Trophoblast cell (in vitro differentiated cells and primary cell): ENCODE measurements around the gene IZUMO4.

Source experiments
- DNase-seq, 2 donors: peaks; one replicate each; pipeline ENCODE4 v3.0.0-alpha.2; 2016
- H2AFZ ChIP-seq: 2 replicates; pipeline ENCODE4 v1.6.1; 2013; ENCODE audit warnings: low read length, moderate library complexity, mild to moderate bottlenecking; ENCODE audit not compliant: insufficient read depth, poor library complexity
- H2AK5ac ChIP-seq: 2 replicates; pipeline ENCODE4 v1.6.1; 2013; ENCODE audit warnings: mild to moderate bottlenecking, low read length
- H2BK120ac ChIP-seq: 2 replicates; pipeline ENCODE4 v1.6.1; 2013; ENCODE audit warnings: low read length, mild to moderate bottlenecking, moderate library complexity; ENCODE audit not compliant: insufficient read depth, poor library complexity
- H2BK12ac ChIP-seq: 2 replicates; pipeline ENCODE4 v1.6.1; 2013; ENCODE audit warnings: mild to moderate bottlenecking, low read length, moderate library complexity
- H2BK5ac ChIP-seq: 2 replicates; pipeline ENCODE4 v1.6.1; 2013; ENCODE audit warnings: low read length, low read depth, moderate library complexity, mild to moderate bottlenecking; ENCODE audit not compliant: poor library complexity
- H3K14ac ChIP-seq: 2 replicates; pipeline ENCODE4 v1.6.1; 2013; ENCODE audit warnings: mild to moderate bottlenecking, low read length
- H3K18ac ChIP-seq: 2 replicates; pipeline ENCODE4 v1.6.1; 2013; ENCODE audit warnings: mild to moderate bottlenecking, low read length
- H3K23ac ChIP-seq: 2 replicates; pipeline ENCODE4 v1.6.1; 2013; ENCODE audit warnings: low read length
- H3K27ac ChIP-seq: 2 replicates; pipeline ENCODE4 v1.5.1; 2013; ENCODE audit warnings: low read depth, mild to moderate bottlenecking, inconsistent platforms, low read length, moderate library complexity
- H3K27me3 ChIP-seq: 2 replicates; pipeline ENCODE4 v1.6.1; 2013; ENCODE audit warnings: inconsistent platforms, mild to moderate bottlenecking, low read length, moderate library complexity; ENCODE audit not compliant: insufficient read depth
- H3K36me3 ChIP-seq, 2 experiments: 1 replicate in 1 of 2; 2 replicates in 1 of 2; pipeline ENCODE4 v1.6.1; 2013; ENCODE audit warnings: low read length in 2 of 2, mild to moderate bottlenecking in 2 of 2, moderate library complexity in 1 of 2; ENCODE audit not compliant: insufficient read depth in 2 of 2, control insufficient read depth in 1 of 2
- H3K4ac ChIP-seq: 2 replicates; pipeline ENCODE4 v1.6.1; 2013; ENCODE audit warnings: low read depth, mild to moderate bottlenecking, low read length, moderate library complexity
- H3K4me1 ChIP-seq, 2 experiments: 1 replicate in 1 of 2; 2 replicates in 1 of 2; pipeline ENCODE4 v1.6.1; 2013; ENCODE audit warnings: low read length in 2 of 2, mild to moderate bottlenecking in 2 of 2, moderate library complexity in 1 of 2; ENCODE audit not compliant: insufficient read depth in 2 of 2, control insufficient read depth in 1 of 2
- H3K4me2 ChIP-seq: 2 replicates; pipeline ENCODE4 v1.6.1; 2013; ENCODE audit warnings: inconsistent platforms, mild to moderate bottlenecking, low read length, moderate library complexity
- H3K4me3 ChIP-seq: 2 replicates; pipeline ENCODE4 v1.5.1; 2013; ENCODE audit warnings: mild to moderate bottlenecking, low read depth, low read length, inconsistent platforms
- H3K79me1 ChIP-seq: one replicate; pipeline ENCODE4 v1.6.1; 2013; ENCODE audit warnings: low read length
- H3K79me2 ChIP-seq: 2 replicates; pipeline ENCODE4 v1.6.1; 2013; ENCODE audit warnings: low read length, mild to moderate bottlenecking; ENCODE audit not compliant: control insufficient read depth, insufficient read depth, poor library complexity
- H3K9ac ChIP-seq: 2 replicates; pipeline ENCODE4 v1.6.1; 2013; ENCODE audit warnings: mild to moderate bottlenecking, low read length
- H3K9me3 ChIP-seq: 2 replicates; pipeline ENCODE4 v1.6.1; 2013; ENCODE audit warnings: low read depth, mild to moderate bottlenecking, control low read depth, inconsistent platforms, low read length; ENCODE audit not compliant: insufficient read depth
- H4K12ac ChIP-seq: 2 replicates; pipeline ENCODE4 v1.6.1; 2013; ENCODE audit warnings: low read depth, mild to moderate bottlenecking, low read length, moderate library complexity
- H4K8ac ChIP-seq: 2 replicates; pipeline ENCODE4 v1.6.1; 2013; ENCODE audit warnings: low read depth, mild to moderate bottlenecking, low read length, moderate library complexity
- H4K91ac ChIP-seq: one replicate; pipeline ENCODE4 v1.6.1; 2013; ENCODE audit warnings: low read depth, mild to moderate bottlenecking, low read length, moderate library complexity
- WGBS: extraction: QIAGEN DNeasy Blood & Tissue Kit; methylation state at CpG from one replicate; pipeline ENCODE4 v1.1.7; 2013; ENCODE audit warnings: missing lambda C conversion rate; ENCODE audit not compliant: insufficient read length, insufficient coverage; ENCODE audit errors: extremely low coverage; 5-methylcytosine and 5-hydroxymethylcytosine counted together

Gene IZUMO4

DNA sequence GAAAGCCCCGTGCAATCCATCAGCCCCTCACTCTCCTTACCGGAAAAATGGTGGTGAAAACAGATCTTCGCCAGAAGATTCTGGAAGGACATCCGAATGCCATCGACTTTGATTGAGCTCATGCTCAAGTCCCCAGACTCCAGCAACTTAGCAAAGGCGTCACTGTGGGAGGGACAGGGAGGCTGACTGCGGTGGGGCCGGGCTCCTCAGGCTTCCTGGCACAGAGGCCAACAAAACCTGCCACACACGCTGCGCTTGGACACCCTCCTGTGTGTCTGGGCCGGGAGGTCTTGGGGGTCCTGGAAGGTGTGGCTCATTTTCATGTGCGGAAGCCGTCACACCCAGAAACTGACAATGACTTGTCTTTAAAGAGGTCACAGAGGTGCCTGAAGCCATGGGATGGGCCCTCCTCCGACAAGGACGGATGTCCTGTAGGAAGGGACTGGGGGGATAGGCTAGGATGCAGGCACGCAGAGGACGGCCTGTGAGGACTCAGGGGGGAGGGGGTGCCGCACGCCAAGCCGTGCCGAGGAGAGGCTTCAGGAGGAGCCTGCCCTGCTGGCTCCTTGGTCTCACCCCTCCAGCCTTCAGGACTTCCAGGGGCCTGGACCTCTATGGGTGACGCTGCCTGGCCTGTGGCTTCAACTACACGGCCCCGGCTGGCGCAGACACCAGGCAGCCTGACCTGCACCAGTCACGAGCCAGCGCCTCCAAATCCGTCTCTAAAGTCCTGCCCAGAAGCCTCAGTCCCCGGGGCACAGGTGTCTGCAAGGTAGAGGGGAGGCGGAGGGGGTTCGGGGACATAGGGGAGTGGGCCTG, 12.5 kb downstream of the IZUMO4 start:
- no peak overlapping the region for H2AFZ ChIP-seq
- H3K23ac ChIP-seq, result no peak overlapping the region
- no peaks in the 10 kb centered on the region for H3K79me1 ChIP-seq
- H3K9me3 ChIP-seq, result peaks cover 8% of the 10 kb centered on the region
- H2BK12ac ChIP-seq, result no peak overlapping the region
- peaks cover 90 to 94% of the 10 kb centered on the region in 2 experiments for H3K36me3 ChIP-seq
- DNase-seq, result no peak
- no peak overlapping the region for H3K18ac ChIP-seq
- H2BK120ac ChIP-seq, result no peak overlapping the region
- H4K12ac ChIP-seq, result no peak overlapping the region
- H3K27me3 ChIP-seq, result no peaks in the 10 kb centered on the region
- H3K4ac ChIP-seq, result no peak overlapping the region
- no peak overlapping the region for H4K8ac ChIP-seq
- no peak overlapping the region for H3K9ac ChIP-seq
- no peak overlapping the region for H3K14ac ChIP-seq
- H3K79me2 ChIP-seq, result no peaks in the 10 kb centered on the region
- no peak overlapping the region for H4K91ac ChIP-seq
- no peak overlapping the region for H3K27ac ChIP-seq
- H2AK5ac ChIP-seq, result no peak overlapping the region
- H2BK5ac ChIP-seq, result no peak overlapping the region
- no peak overlapping the region for H3K4me3 ChIP-seq
- no peak overlapping the region for H3K4me2 ChIP-seq
- no peaks in the 10 kb centered on the region for H3K4me1 ChIP-seq
- WGBS, result no CpG with 5 or more reads among the region's 31 CpGs

DNA sequence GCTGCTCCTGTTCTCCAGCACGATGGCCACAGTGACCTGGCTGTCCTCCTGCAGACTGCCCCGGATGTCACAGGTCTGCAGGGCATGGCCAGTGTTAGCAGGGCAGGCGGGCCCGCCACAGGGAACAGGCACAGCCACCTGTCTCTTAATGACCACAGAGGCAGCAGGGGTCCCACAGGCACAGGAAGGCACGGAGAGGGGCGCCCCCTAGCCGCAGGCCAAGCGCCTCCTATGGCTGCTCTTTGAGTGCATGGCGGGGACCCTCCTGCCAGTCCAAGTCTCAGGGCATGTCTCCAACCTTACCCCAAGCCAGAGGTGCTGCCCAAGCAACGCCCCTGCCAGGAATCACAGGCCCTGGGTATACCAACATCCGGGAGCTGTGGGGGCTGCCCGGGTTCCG, 14.1 kb downstream of the IZUMO4 start:
- Histone ChIP-seq H3K36me3 (peaks cover 92 to 96% of the 10 kb centered on the region in 2 experiments), H3K18ac (no peak overlapping the region), H3K9me3 (peaks cover 5% of the 10 kb centered on the region), H2AK5ac (no peak overlapping the region), H3K4me1 (no peaks in the 10 kb centered on the region), H3K4me2 (no peak overlapping the region), H3K79me1 (no peaks in the 10 kb centered on the region), H3K4me3 (no peak overlapping the region), H4K8ac (no peak overlapping the region), H3K27me3 (no peaks in the 10 kb centered on the region), H2AFZ (no peak overlapping the region), H4K91ac (no peak overlapping the region), H3K14ac (no peak overlapping the region), H3K9ac (no peak overlapping the region), H2BK120ac (no peak overlapping the region), H2BK5ac (no peak overlapping the region), H3K79me2 (no peaks in the 10 kb centered on the region), H4K12ac (no peak overlapping the region), H3K4ac (no peak overlapping the region), H2BK12ac (no peak overlapping the region), H3K27ac (no peak overlapping the region), H3K23ac (no peak overlapping the region)
- no CpG with 5 or more reads among the region's 13 CpGs for WGBS
- DNase-seq, result no peak

DNA sequence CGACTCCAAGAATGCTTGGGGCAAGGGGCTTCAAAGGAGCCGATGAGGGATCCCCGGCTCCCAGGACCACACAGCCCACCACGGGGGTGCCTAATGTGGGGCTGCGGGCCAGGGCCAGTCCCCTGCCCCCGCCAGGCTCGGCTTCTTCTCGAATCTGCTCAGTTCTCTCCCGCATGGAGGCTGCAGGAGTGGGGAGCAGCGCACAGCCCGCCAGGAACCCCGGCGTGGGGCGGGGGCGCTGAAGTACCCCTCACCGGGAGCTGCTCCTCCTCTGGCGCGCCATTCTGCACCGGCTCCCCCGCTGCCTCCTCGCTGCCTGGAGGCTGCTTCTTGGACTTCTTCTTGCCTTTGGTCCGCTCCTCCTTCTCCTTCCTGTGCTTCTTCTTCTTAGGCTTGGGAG, 14.7 kb downstream of the IZUMO4 start:
- H4K8ac ChIP-seq, result no peak overlapping the region
- H3K27ac ChIP-seq, result no peak overlapping the region
- no peak overlapping the region for H3K4ac ChIP-seq
- H3K79me1 ChIP-seq, result no peaks in the 10 kb centered on the region
- no peak overlapping the region for H4K91ac ChIP-seq
- H4K12ac ChIP-seq, result no peak overlapping the region
- no peak overlapping the region for H3K4me3 ChIP-seq
- H3K9me3 ChIP-seq, result peaks cover 2% of the 10 kb centered on the region
- no peak overlapping the region for H3K9ac ChIP-seq
- H3K14ac ChIP-seq, result no peak overlapping the region
- H3K18ac ChIP-seq, result no peak overlapping the region
- no peak overlapping the region for H2BK5ac ChIP-seq
- no CpG with 5 or more reads among the region's 22 CpGs for WGBS
- no peaks in the 10 kb centered on the region for H3K79me2 ChIP-seq
- no peak overlapping the region for H3K4me2 ChIP-seq
- H2BK12ac ChIP-seq, result no peak overlapping the region
- no peak overlapping the region for H2AK5ac ChIP-seq
- H2AFZ ChIP-seq, result no peak overlapping the region
- H3K27me3 ChIP-seq, result no peaks in the 10 kb centered on the region
- no peak overlapping the region for H2BK120ac ChIP-seq
- H3K36me3 ChIP-seq, result peaks cover 93 to 96% of the 10 kb centered on the region in 2 experiments
- no peak overlapping the region for H3K23ac ChIP-seq
- DNase-seq, result no peak
- H3K4me1 ChIP-seq, result no peaks in the 10 kb centered on the region

DNA sequence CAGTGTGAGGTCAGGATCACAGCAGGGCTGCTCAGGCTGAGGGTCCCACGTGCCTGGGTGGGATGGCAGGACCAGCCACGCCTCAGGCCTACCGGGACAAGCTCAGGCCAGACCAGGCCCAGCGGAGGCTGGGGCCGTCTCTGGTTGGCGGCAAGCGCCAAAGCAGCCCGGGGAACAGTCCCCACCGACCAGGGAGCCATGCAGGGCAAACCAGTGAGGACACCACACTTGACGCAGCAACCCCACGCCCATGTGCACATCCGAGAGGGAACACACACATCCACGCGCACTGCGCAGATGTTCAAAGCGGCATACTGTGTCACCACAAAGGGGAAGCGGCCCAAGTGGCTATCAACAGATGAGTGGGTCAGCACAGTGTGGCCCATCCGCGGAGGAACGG, 15.2 kb downstream of the IZUMO4 start:
- Histone ChIP-seq H3K23ac (no peak overlapping the region), H2AFZ (no peak overlapping the region), H4K12ac (no peak overlapping the region), H2AK5ac (no peak overlapping the region), H4K91ac (no peak overlapping the region), H3K27me3 (no peaks in the 10 kb centered on the region), H3K14ac (no peak overlapping the region), H3K4me3 (no peak overlapping the region), H3K27ac (no peak overlapping the region), H3K9me3 (no peaks in the 10 kb centered on the region), H3K4me2 (no peak overlapping the region), H3K4ac (no peak overlapping the region), H3K9ac (no peak overlapping the region), H4K8ac (no peak overlapping the region), H3K36me3 (peaks cover 93 to 97% of the 10 kb centered on the region in 2 experiments), H2BK5ac (no peak overlapping the region), H3K79me1 (no peaks in the 10 kb centered on the region), H2BK12ac (no peak overlapping the region), H2BK120ac (no peak overlapping the region), H3K18ac (no peak overlapping the region), H3K4me1 (no peaks in the 10 kb centered on the region), H3K79me2 (no peaks in the 10 kb centered on the region)
- WGBS, result no CpG with 5 or more reads among the region's 20 CpGs
- no peak for DNase-seq
